ENCODE data around the gene NIPAL1. TPM values are rescaled to one million over a fixed set of nuclear protein-coding genes. Genes with fewer than 3 reads are reported as not detected.

NIPAL1 gene
- total RNA-seq, 2 donors from 2014 or later = 1.0 to 1.6 TPM

DNA sequence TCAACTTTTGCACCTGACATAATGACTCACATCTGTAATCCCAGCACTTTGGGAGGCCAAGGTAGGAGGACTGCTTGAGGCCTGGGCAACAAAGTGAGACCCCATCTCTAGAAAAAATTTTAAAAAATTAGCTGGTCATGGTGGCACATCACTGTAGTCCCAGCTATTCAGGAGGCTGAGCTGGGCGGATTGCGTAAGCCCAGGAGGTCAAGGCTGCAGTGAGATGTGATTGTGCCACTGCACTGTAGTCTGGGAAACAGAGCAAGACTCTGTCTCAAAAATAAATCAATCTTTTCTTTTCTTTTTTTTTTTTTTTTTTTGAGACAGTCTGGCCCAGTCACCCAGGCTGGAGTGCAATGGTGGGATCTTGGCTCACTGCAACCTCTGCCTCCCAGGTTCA is 52.5 kb downstream of the NIPAL1 start:
- H3K4me1 ChIP-seq = no peaks in the 10 kb centered on the region
- H3K27ac ChIP-seq = no peak overlapping the region
- intact Hi-C loops (cut with DNase I) = no loop called here
- no peaks in the 10 kb centered on the region for H3K9me3 ChIP-seq
- 34 to 37% methylated on average over 2 of the region's 2 CpGs for WGBS, 2 donors
- H3K4me3 ChIP-seq = no peak overlapping the region
- ATAC-seq = no peak
- no peak for TF ChIP-seq POLR2A (IDR thresholded peaks at IDR 0.05)
- TF ChIP-seq, protein P1, sequence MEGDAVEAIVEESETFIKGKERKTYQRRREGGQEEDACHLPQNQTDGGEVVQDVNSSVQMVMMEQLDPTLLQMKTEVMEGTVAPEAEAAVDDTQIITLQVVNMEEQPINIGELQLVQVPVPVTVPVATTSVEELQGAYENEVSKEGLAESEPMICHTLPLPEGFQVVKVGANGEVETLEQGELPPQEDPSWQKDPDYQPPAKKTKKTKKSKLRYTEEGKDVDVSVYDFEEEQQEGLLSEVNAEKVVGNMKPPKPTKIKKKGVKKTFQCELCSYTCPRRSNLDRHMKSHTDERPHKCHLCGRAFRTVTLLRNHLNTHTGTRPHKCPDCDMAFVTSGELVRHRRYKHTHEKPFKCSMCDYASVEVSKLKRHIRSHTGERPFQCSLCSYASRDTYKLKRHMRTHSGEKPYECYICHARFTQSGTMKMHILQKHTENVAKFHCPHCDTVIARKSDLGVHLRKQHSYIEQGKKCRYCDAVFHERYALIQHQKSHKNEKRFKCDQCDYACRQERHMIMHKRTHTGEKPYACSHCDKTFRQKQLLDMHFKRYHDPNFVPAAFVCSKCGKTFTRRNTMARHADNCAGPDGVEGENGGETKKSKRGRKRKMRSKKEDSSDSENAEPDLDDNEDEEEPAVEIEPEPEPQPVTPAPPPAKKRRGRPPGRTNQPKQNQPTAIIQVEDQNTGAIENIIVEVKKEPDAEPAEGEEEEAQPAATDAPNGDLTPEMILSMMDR (IDR thresholded peaks at IDR 0.05) = no peak
- no peak for DNase-seq
- H3K36me3 ChIP-seq (replicated peaks in 1 of 2; ENCODE audit: insufficient read depth in 1 of 2, low read depth in 2 of 2) = no peaks in the 10 kb centered on the region
- no peaks in the 10 kb centered on the region for H3K27me3 ChIP-seq

DNA sequence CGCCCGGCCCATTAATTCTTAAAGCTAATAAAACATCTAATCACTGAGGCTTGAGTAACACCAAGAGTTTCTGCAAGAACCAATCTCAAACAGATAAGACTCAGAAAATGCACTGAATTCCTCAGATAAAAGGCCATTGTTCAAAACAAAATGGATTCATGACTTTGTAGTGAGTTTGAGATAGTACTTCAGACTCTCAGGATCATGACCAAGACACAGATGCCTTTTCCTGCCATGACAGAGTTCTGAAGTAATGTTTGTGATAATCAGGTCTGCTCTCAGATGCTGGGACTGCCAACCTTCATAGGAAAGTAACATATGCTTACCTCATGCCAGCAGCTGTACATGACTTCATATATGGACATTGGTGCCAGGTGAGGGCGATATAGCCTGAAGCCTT is 54.6 kb downstream of the NIPAL1 start:
- no peak overlapping the region for H3K27ac ChIP-seq

DNA sequence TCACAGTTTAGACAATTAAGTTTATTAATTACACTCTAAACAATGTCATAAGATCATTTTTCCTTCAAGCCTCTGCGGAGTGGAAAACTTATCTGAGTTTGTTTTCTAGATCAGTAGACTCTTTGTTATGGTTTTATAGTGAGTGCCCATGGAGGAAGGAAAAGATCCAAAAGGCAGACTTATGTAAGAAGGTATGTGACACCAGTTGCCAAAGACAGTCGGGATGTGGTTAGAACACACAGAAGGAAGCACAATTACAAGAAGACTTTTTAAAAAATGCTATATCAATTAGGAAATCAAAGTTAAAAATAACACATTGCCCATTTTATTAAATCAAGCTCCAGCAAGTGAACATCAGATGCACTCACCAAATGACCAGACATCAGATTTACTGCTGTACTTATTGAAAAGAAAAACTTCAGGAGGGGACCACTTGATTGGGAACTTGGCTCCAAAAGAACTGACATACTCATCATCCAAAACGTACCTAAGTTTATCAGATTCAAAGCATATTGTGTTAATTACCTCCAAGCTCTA is 57.1 kb downstream of the NIPAL1 start:
- ATAC-seq (no peak), DNase-seq (no peak)
- intact Hi-C loops (cut with DNase I) = no loop called here
- WGBS, 2 donors = 35% methylated on average over 3 of the region's 3 CpGs
- Histone ChIP-seq H3K4me1 (peaks cover 3% of the 10 kb centered on the region), H3K27me3 (no peaks in the 10 kb centered on the region), H3K36me3 (replicated peaks in 1 of 2; ENCODE audit: insufficient read depth in 1 of 2, low read depth in 2 of 2) (no peaks in the 10 kb centered on the region), H3K27ac (no peak overlapping the region), H3K4me3 (no peak overlapping the region), H3K9me3 (no peaks in the 10 kb centered on the region)
- TF ChIP-seq, protein P1 (IDR thresholded peaks at IDR 0.05) = no peak
- TF ChIP-seq POLR2A (IDR thresholded peaks at IDR 0.05) = no peak

More for the DNA sequence above, 54.6 kb downstream of the NIPAL1 start:
- intact Hi-C loops (cut with DNase I) = no loop called here
- Histone ChIP-seq H3K36me3 (replicated peaks in 1 of 2; ENCODE audit: insufficient read depth in 1 of 2, low read depth in 2 of 2) (no peaks in the 10 kb centered on the region), H3K27me3 (no peaks in the 10 kb centered on the region), H3K9me3 (no peaks in the 10 kb centered on the region), H3K4me1 (no peaks in the 10 kb centered on the region), H3K4me3 (no peak overlapping the region)
- no peak for ATAC-seq
- DNase-seq = no peak
- 85 to 98% methylated on average over 3 of the region's 3 CpGs for WGBS, 2 donors
- TF ChIP-seq, protein P1 (IDR thresholded peaks at IDR 0.05) = no peak
- TF ChIP-seq POLR2A (IDR thresholded peaks at IDR 0.05) = no peak

DNA sequence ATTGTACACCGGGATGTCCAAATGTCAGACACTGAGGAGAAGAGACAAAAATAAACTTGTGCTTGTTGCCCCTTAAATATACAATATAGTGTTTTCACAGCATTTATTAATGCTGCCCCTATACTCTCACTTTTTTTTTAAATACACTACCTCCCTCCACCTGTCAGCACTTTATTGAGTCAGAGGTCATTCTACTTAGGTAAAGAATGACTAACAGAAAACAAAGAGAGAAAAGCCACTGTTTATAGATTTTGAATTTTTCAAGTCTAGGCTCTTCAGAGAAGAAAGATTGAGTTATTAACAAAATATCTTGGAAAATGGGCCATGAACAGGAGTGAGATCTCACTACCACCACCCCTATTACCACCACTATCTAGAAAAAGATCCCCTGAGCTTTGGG is 58.1 kb downstream of the NIPAL1 start:
- Histone ChIP-seq H3K27me3 (no peaks in the 10 kb centered on the region), H3K4me3 (no peak overlapping the region), H3K4me1 (peaks cover 8% of the 10 kb centered on the region), H3K27ac (no peak overlapping the region), H3K9me3 (no peaks in the 10 kb centered on the region), H3K36me3 (replicated peaks in 1 of 2; ENCODE audit: insufficient read depth in 1 of 2, low read depth in 2 of 2) (no peaks in the 10 kb centered on the region)
- no peak for DNase-seq
- intact Hi-C loops (cut with DNase I) = no loop called here
- no peak for TF ChIP-seq POLR2A (IDR thresholded peaks at IDR 0.05)
- TF ChIP-seq, protein P1 (IDR thresholded peaks at IDR 0.05) = no peak
- WGBS, 2 donors = 96 to 100% methylated on average over 1 of the region's 1 CpG
- ATAC-seq = no peak

DNA sequence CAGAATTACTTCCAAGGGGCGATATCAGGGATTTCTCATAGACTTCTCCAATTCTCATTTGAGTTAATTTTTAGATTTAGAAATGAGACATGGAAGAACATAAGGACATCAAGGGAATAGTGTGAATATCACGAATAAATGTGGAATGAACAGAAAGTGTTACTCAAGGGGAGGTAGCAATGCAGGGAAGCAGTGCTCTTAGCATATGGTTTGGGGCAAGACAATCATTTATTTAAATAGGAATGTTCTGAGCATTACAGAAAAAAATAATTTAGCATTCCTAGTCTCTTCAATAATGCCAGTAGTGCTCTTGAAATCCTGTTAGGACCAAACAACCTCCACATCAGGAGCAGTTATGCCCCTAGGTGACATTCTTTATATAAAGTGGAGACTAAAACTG is 61.9 kb downstream of the NIPAL1 start:
- intact Hi-C loops (cut with DNase I) = no loop called here
- 69 to 95% methylated on average over 2 of the region's 2 CpGs for whole genome bisulfite sequencing, 2 donors
- no peak for ATAC-seq

More for the DNA sequence above, 61.9 kb downstream of the NIPAL1 start:
- Histone ChIP-seq H3K27ac (peak overlapping the region in 1 of 4 donors; percentile 36), H3K4me1 (peaks cover 8% of the 10 kb centered on the region), H3K27me3 (no peaks in the 10 kb centered on the region), H3K4me3 (no peak overlapping the region), H3K36me3 (replicated peaks in 1 of 2; ENCODE audit: insufficient read depth in 1 of 2, low read depth in 2 of 2) (no peaks in the 10 kb centered on the region), H3K9me3 (no peaks in the 10 kb centered on the region)
- TF ChIP-seq, protein P1 (IDR thresholded peaks at IDR 0.05) = no peak
- TF ChIP-seq POLR2A (IDR thresholded peaks at IDR 0.05) = no peak
- DNase-seq = no peak

Data from body of pancreas (tissue), 4 donors.